DMS153 (cell line): Measurements from ENCODE around the gene MTHFD2L.
"Not testable (repeated sequence)": the region's sequence is repeated elsewhere in the genome, so short reads cannot be mapped to it uniquely, and the experiment has no call there.

Experiments used
- DNase-seq: peaks from one replicate; lab custom pipeline; 2025; lab: John Stamatoyannopoulos, UW

Gene MTHFD2L

DNA sequence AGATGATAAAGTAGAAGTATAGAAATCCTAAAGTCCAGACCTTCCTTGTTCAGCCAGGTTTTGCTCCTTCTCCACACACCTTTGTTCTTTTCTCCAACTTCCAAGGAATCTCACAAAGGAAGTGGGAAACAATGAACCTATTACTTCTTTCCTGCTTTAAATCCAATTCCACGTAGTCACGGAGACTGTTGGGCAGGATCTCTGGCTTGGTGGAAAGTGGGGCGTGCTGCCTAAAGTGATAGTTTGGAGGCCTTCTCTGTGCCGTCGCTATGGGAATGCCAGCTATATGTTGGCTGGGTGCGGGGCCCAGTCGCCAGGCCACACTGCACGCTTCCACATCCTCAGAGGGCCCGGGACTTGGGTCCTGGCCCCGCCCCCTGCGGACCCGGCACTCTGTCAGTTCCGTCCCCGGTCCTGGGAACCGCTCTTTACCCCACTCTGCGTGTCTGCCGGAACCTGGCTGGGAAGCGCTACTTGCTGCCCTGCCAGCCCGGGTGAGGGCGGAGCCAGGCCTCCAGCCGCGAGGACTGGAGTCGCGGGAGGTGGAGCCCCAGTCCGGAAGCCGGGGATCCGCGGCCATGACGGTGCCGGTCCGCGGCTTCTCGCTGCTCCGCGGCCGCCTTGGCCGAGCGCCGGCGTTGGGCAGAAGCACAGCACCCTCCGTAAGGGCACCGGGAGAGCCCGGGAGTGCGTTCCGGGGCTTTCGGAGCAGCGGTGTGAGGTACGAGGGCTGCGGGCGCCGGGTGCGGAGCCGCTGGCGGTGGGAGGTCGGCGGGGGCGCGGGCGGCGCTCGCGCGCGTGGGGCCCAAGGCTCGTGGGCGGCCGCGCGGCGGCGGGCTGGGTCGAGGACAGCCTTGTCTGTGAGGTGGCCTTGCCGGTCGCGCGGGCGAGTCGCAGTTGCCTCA lies at the start of gene MTHFD2L:
MTHFD2L (plus strand) TSS at position 558 of the 905 bp plus-strand sequence; CDS start at position 579, 21 bp downstream.
- peak; percentile 86 for DNase-seq

DNA sequence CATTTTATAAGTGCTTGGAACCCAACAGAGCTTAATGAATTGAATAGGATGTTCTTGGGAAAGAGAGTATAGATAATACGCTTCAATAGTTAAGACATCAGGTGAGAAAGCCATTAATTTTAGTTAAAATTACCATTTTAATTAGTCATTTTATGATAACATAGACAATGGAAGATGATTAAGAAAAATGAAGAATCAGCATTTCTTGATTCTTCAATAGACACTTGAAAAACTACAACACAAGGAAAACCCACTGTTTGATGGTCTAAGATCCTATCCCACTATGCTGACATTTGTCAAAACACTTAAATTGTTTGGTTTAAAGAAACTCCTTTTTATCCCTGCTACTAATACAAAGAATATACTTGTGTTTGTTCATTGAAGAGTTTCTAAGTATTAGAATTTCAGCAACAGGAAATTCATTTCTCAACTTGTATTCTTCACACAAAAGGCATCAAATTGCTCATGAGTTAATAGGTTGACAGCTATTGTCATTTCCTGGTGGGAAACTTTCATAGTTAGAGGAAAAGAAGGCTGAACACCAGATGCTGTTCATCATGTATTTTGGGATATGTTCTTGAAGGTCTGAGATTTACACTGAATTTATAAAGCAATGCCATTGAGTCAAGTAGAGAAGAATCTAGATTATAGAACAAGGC lies 49.3 kb upstream of the MTHFD2L start:
- no peak for DNase-seq

- no peak for DNase-seq
Measured at GRCh38 chr4:74109116-74109869, 48.6 kb upstream of the MTHFD2L start.

GRCh38 chr4:74109870-74110605 lies 47.9 kb upstream of the MTHFD2L start:
- no peak for DNase-seq

GRCh38 chr4:74110670-74111069 lies 47.2 kb upstream of the MTHFD2L start:
- DNase-seq: no peak

DNA sequence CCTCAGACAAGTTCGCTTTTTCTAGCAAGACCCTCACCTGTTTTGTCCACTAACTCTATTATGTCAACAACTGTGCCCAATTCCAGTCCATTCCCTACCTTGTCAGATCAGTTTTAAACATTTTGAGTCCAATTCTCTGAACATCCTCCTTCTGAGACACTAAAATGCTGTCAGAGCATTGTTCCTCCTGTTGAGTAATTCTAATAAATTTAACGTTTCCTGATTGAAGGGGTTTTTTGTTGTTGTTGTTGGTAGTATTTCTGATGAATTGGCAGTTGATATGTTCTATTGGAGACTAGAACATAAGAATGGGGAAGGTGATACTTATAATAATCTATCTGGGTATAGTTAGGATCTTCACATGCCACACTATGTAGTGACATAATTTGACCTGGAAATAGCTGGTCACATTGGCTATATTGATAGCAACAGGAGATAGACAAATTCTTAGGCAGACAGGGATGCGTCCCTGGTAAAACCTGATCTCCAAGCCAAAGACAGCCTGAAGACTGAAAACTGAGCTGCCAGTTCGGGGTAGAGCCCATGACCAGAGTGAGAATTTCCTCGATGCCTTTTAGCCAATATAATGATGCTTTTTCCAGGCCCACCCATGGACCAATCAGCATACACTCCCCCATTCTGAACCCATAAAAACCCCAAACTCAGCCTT lies 46.5 kb upstream of the MTHFD2L start:
- no peak for DNase-seq

DNA sequence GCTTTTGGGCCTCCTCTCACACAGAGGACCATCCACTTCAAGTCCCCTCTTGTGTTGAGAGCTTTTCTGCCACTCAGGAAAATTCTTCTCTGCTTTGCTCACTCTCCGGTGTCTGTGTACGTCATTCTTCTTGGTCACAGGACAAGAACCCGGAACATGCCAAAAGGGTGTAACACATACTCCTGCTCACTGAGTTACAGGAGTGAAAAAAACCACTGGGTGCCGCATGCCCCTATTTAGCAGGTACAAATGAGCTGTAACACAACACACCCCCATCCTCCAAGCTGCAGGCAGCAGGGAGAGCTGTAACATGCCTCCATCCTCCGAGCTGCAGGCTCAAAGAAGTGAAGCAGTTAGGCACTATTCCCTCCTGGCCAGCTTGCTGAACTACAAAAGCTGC lies 45.9 kb upstream of the MTHFD2L start:
- no peak for DNase-seq

GRCh38 chr4:74112399-74113105 lies 45.4 kb upstream of the MTHFD2L start:
- DNase-seq: no peak

DNA sequence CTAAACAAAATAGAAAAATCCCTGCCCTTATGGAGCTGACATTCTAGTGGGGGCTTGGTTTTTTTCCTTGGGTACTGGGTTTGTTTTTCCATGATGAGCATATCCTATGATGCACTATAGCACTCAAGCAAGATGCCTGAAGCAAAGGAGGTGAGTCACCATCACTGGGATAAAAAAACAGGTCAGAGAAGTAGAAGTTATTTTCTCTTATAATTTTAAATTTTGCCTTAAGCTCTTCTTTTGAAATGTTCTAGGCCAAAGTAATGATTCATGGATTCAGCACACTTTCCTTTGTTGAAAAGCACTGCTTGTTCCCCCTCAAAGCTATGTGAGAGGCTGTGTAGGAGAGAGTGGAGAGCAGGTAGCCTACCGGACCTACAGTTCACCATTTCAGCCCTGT lies 43.7 kb upstream of the MTHFD2L start:
- no peak for DNase-seq

GRCh38 chr4:74117024-74117534 lies 40.8 kb upstream of the MTHFD2L start:
- DNase-seq: peak; percentile 72

DNA sequence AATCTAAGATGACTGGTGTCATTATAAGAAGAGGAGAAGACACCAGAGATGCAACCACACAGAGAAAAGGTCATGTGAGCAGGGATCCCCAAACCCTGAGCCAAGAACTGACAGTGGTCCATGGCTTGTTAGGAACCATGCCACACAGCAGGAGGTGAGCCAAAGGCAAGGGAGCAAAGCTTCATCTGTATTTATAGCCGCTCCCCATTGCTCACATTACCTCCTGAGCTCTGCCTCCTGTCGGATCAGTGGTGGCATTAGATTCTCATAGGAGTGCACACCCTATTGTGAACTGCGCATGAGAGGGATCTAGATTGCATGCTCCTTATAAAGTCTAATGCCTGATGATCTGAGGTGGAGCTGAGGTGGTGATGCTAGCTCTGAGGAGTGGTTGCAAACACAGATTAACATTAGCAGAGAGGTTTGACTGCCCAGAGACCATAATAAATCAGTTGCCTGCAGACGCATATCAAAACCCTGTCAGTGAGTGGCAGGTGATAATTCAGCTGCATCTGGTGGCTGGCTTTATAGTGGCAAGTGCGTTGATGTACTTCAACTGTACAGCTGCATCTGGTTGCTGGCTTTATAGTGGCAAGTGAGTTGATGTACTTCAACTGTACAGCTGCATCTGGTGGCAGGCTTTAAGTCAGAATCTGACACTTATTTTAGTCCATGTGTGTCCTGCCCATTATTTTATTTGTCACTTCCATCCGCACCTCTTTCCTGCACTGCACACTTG lies 39.1 kb upstream of the MTHFD2L start:
- DNase-seq: peak; percentile 42

DNA sequence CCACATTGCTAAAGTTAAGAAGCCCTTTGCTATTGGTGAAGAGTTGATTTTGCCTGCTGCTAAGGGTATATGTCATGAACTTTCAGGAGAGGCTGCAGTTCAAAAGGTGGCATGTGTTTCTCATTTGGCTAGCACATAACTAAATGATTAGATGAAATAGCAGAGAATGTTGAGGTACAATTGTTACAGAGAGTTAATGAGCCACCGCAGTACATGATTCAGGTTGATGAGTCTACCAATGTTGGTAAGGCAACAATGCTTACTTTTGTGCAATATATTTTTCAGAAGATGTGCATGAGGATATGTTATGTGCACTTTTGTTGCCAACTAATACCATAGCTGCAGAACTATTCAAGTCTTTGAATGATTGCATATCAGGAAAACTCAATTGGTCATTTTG lies 37.8 kb upstream of the MTHFD2L start:
- no peak for DNase-seq

DNA sequence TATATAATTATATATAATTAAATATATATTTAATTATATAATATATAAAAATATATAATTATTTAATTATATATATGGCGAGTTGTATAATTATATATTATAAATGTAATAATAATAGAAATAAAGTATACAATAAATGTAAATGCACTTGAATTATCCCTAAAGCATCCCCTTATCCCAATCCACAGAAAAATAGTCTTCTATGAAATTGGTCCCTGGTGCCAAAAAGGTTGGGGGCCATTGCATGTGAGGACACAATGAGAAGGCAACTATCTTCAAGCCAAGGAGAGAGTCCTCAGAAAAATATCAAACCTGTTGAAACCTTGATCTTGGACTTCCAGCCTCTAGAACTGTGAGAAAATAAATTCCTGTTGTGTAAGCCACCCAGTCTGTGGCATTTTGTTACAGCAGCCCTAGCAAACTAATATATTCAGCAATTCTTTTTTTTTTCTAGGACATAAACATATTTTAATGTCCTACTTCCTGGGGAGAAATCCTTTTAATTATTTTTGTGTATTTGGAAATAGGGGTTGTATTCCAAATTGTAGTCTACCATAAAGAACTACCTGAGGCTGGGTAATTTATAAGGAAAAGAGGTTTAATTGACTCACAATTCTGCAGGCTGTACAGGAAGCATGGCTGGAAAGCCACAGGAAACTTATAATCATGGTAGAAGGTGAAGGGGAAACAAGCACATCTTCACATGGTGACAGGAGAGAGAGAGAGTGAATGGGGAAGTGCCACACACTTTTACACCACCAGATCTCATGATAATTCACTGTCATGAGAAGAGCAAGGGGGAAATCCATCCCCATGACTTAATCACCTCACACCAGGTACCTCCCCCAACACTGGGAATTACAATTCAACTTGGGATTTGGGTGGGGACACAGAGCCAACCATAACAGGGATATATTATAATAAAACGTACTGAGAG lies 36.0 kb upstream of the MTHFD2L start:
- no peak for DNase-seq

GRCh38 chr4:74123065-74123728 lies 34.7 kb upstream of the MTHFD2L start:
- DNase-seq: peak; percentile 94

DNA sequence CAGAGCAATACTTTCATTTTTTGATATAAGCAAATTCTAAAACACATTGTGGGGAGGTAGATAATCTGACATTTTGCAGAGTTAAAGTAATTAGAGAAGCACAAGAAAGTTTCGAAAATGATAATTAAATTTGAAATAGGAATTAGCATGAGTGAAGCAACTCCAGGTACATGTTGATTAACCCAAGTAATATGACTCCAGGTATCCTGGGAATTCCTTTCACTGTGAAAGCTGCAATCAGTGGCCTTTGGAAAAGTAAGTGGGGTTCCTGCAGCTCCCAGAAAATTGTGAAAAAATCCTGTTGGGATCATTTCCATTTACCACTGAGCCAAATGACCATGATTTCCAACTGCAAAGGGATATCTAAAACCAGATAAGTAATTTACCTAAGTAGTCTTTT lies 32.9 kb upstream of the MTHFD2L start:
- DNase-seq: no peak

DNA sequence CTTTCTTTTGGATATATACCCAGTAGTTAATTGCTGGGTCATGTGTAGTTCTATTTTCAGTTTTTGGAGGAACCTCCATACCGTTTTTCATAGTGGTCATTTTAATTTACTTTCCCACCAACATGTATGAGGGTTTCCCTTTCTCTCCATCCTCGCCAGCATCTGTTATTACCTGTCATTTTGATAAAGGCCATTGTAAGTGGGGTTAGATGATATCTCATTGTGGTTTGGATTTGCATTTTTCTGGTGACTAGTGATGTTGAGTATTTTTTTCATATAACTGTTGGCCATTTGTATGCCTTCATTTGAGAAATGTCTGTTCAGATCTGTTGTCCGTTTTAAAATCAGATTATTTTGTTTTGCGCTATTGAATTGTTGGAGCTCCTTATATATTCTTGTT lies 30.2 kb upstream of the MTHFD2L start:
- no peak for DNase-seq

GRCh38 chr4:74130843-74131242 lies 27.1 kb upstream of the MTHFD2L start:
- not testable (repeated sequence) for DNase-seq

GRCh38 chr4:74132188-74132587 lies 25.7 kb upstream of the MTHFD2L start:
- not testable (repeated sequence) for DNase-seq
